Measurements from ENCODE around the gene RNF169.

DNA sequence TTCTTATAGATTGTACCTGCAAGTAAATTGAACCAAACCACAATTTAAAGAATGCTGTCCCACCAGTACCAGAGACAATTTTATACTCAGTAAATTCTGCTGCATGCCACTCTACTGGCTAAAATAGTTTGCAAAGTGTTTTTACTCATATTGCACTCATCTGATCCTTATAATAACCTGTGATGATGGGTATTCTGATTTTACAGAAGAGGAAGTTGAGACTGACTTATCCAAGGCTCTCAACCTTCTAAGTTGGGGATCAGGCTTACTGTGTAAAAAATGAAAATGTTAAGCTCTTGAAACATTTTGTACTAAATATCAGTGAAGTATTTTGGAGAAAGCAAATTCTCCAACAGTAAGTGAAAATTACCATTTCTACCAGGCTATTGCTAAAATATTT is 37.9 kb downstream of the RNF169 start:
- TF ChIP-seq CTCF (IDR thresholded peaks at IDR 0.05; ENCODE audit: control extremely low read depth in 1 of 3, insufficient read depth in 1 of 3, low read depth in 1 of 3, low read length in 3 of 3) (no peak), CBX5 (IDR thresholded peaks at IDR 0.05; ENCODE audit: low read depth, low read length) (no peak), POLR2AphosphoS5 (IDR thresholded peaks at IDR 0.05; ENCODE audit: low read depth, low read length) (no peak), TAF7 (optimal IDR thresholded peaks at IDR 0.05; ENCODE audit: borderline replicate concordance, low read depth, low read length) (no peak)

Data from H1 (cell line).